SK-N-SH treated with all-trans-retinoic acid at 6 μM for 48 hours (cell line): ENCODE data around the gene TMEM176B.

Source experiments
- ATAC-seq: fragments of 200-7000 bp; cut with Tn5 transposase; 3 replicates; pipeline ENCODE4 v1.9.1; 2020; ENCODE audit warnings: mild to moderate bottlenecking, moderate library complexity
- ARNTL ChIP-seq: fragments of 450-650 bp; formaldehyde crosslinking; IDR thresholded peaks from 2 replicates; pipeline ENCODE4 v1.5.0; 2020; ENCODE audit warnings: low read depth, mild to moderate bottlenecking, moderate library complexity, borderline replicate concordance
- BACH2 ChIP-seq: fragments of 250-450 bp; sonication (Bioruptor Pico); IDR thresholded peaks from 2 replicates; pipeline ENCODE4 v1.9.0; 2021; ENCODE audit warnings: mild to moderate bottlenecking, borderline replicate concordance
- CREB5 ChIP-seq: fragments of 250-450 bp; sonication (Bioruptor Pico); IDR thresholded peaks from 2 replicates; pipeline ENCODE4 v1.5.1; 2020; ENCODE audit warnings: low read depth, mild to moderate bottlenecking, moderate library complexity
- CSDC2 ChIP-seq: fragments of 250-450 bp; sonication (Bioruptor Pico); IDR thresholded peaks from 2 replicates; pipeline ENCODE4 v1.5.0; 2020; ENCODE audit warnings: mild to moderate bottlenecking, moderate library complexity
- CSRNP3 ChIP-seq: fragments of 250-450 bp; sonication (Bioruptor Pico); IDR thresholded peaks from 2 replicates; pipeline ENCODE4 v1.5.1; 2021; ENCODE audit warnings: mild to moderate bottlenecking, moderate library complexity
- ESRRG ChIP-seq: fragments of 250-450 bp; sonication (Bioruptor Pico); IDR thresholded peaks from 2 replicates; pipeline ENCODE4 v1.6.1; 2021; ENCODE audit warnings: mild to moderate bottlenecking
- GLIS3 ChIP-seq: fragments of 250-450 bp; sonication (Bioruptor Pico); IDR thresholded peaks from 2 replicates; pipeline ENCODE4 v1.5.0; 2020; ENCODE audit warnings: mild to moderate bottlenecking, moderate library complexity
- OSR1 ChIP-seq: fragments of 250-450 bp; sonication (Bioruptor Pico); IDR thresholded peaks from 2 replicates; pipeline ENCODE4 v1.8.0; 2022; ENCODE audit warnings: moderate library complexity, mild to moderate bottlenecking, inconsistent platforms
- POU6F1 ChIP-seq: fragments of 250-450 bp; sonication (Bioruptor Pico); IDR thresholded peaks from 2 replicates; pipeline ENCODE4 v1.8.0; 2021; ENCODE audit warnings: low read depth, mild to moderate bottlenecking, moderate library complexity, borderline replicate concordance
- RARB ChIP-seq: fragments of 250-450 bp; sonication (Bioruptor Pico); IDR thresholded peaks from 2 replicates; pipeline ENCODE4 v1.8.0; 2021; ENCODE audit warnings: mild to moderate bottlenecking, moderate library complexity
- SNAI2 ChIP-seq: fragments of 250-450 bp; sonication (Bioruptor Pico); IDR thresholded peaks from 2 replicates; pipeline ENCODE4 v1.5.0; 2020; ENCODE audit warnings: mild to moderate bottlenecking, moderate library complexity
- TCF4 ChIP-seq: fragments of 250-450 bp; sonication (Bioruptor Pico); IDR thresholded peaks from 2 replicates; pipeline ENCODE4 v1.8.0; 2021; ENCODE audit warnings: mild to moderate bottlenecking, moderate library complexity, borderline replicate concordance
- TOX ChIP-seq: fragments of 250-450 bp; sonication (Bioruptor Pico); IDR thresholded peaks from 2 replicates; pipeline ENCODE4 v1.8.0; 2021; ENCODE audit warnings: mild to moderate bottlenecking, moderate library complexity, borderline replicate concordance
- TSHZ2 ChIP-seq: fragments of 250-450 bp; sonication (Bioruptor Pico); IDR thresholded peaks from 2 replicates; pipeline ENCODE4 v1.5.0; 2020; ENCODE audit warnings: mild to moderate bottlenecking, moderate library complexity
- ZC3H10 ChIP-seq: fragments of 250-450 bp; sonication (Bioruptor Pico); IDR thresholded peaks from 2 replicates; pipeline ENCODE4 v1.5.1; 2021; ENCODE audit warnings: mild to moderate bottlenecking, moderate library complexity
- ZFP3 ChIP-seq: fragments of 250-450 bp; sonication (Bioruptor Pico); IDR thresholded peaks from 2 replicates; pipeline ENCODE4 v1.5.0; 2020; ENCODE audit warnings: mild to moderate bottlenecking, moderate library complexity
- ZFP30 ChIP-seq: fragments of 450-650 bp; formaldehyde crosslinking; IDR thresholded peaks from 2 replicates; pipeline ENCODE4 v1.5.0; 2022; ENCODE audit warnings: mild to moderate bottlenecking, moderate library complexity
- ZNF565 ChIP-seq: fragments of 450-650 bp; formaldehyde crosslinking; conservative IDR thresholded peaks from 2 replicates; pipeline ENCODE4 v1.5.0; 2020; ENCODE audit warnings: low read depth, mild to moderate bottlenecking, moderate library complexity
- ZNF8 ChIP-seq: fragments of 450-650 bp; formaldehyde crosslinking; IDR thresholded peaks from 2 replicates; pipeline ENCODE4 v1.5.0; 2020; ENCODE audit warnings: mild to moderate bottlenecking, moderate library complexity

Gene TMEM176B

GRCh38 chr7:150756166-150756565 lies 44.0 kb downstream of the TMEM176B start:
- no peak for TF ChIP-seq TCF4 (CRISPR knock-in tag)
- no peak for TF ChIP-seq ZNF8 (CRISPR knock-in tag)
- no peak for TF ChIP-seq ZNF565
- TF ChIP-seq CREB5: no peak
- TF ChIP-seq GLIS3 (CRISPR knock-in tag): no peak
- TF ChIP-seq ZFP30: no peak
- ATAC-seq: no peak

GRCh38 chr7:150755473-150756099 lies 44.6 kb downstream of the TMEM176B start:
- TF ChIP-seq ZNF8 (CRISPR knock-in tag) (no peak), RARB (CRISPR knock-in tag) (no peak), BACH2 (no peak), ZC3H10 (CRISPR knock-in tag) (no peak), TOX (CRISPR knock-in tag) (no peak), TSHZ2 (CRISPR knock-in tag) (no peak), GLIS3 (CRISPR knock-in tag) (no peak), POU6F1 (no peak), CSRNP3 (CRISPR knock-in tag) (no peak), ZFP3 (CRISPR knock-in tag) (no peak), CSDC2 (CRISPR knock-in tag) (no peak), SNAI2 (CRISPR knock-in tag) (no peak), OSR1 (CRISPR knock-in tag) (no peak), ZNF565 (no peak), ESRRG (CRISPR knock-in tag) (no peak)
- no peak for ATAC-seq

- TF ChIP-seq ZNF565: no peak
- TF ChIP-seq SNAI2 (CRISPR knock-in tag): no peak
- TF ChIP-seq ZC3H10 (CRISPR knock-in tag): no peak
- TF ChIP-seq CSDC2 (CRISPR knock-in tag): no peak
- no peak for TF ChIP-seq CREB5
- TF ChIP-seq, all 23 proteins: peak for 0
- no peak for ATAC-seq
These were observed 45.2 kb downstream of the TMEM176B start for GRCh38 chr7:150754951-150755350.

- TF ChIP-seq ARNTL (CRISPR knock-in tag): no peak
- no peak for TF ChIP-seq ZNF8 (CRISPR knock-in tag)
- TF ChIP-seq CSRNP3 (CRISPR knock-in tag): no peak
- no peak for TF ChIP-seq CREB5
- ATAC-seq: peak; percentile 84
These were observed 46.1 kb downstream of the TMEM176B start for GRCh38 chr7:150753826-150754603.
